Non-pigmented ciliary epithelial cell (primary cell): ENCODE results near the gene BCL2L1.

ENCODE experiments used
- DNase-seq: peaks from one replicate; pipeline ENCODE4 v3.0.0-alpha.2; 2010; ENCODE audit warnings: low read depth

BCL2L1 gene

GRCh38 chr20:31691646-31692275, 30.9 kb downstream of the BCL2L1 start:
- DNase-seq = no peak

DNA sequence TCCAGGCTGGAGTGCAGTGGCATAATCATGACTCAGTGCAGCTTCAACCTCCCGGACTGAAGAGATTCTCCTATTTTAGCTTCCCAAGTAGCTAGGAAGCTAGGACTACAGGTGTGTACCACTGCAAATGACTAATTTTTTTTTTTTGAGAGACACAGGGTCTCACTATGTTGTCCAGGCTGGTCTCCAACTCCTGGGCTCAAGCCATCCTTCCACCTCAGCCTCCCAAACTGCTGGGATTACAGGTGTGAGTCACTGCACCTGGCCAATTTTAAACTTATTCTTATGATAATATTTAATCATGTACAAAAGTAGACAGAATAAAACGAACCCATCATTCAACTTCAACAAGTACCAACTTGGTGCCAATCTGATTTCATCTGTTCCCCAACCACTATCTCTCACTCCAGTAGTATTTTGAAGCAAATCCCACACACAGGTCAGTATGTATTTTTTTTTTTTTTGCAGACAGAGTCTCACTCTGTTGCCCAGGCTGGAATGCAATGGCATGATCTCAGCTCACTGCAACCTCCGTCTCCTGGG, 32.5 kb downstream of the BCL2L1 start:
- DNase-seq = no peak

DNA sequence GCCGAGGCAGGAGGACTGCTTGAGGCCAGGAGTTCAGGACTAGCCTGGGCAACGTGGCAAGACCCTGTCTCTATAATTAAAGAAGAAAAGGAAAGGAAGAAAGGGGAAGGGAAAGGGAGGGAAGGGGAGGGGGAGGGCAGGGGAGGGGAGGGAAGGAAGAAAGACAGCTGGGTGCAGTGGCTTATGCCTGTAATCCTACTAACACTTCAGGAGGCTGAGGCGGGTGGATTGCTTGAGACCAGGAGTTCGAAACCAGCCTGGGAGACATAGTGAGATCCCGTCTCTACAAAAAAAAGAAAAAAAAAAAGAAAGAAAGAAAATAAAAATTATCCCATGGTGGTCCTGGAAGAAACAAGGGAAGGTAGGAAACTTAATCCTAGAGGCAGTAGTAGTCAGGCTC, 33.5 kb downstream of the BCL2L1 start:
- DNase-seq = no peak

DNA sequence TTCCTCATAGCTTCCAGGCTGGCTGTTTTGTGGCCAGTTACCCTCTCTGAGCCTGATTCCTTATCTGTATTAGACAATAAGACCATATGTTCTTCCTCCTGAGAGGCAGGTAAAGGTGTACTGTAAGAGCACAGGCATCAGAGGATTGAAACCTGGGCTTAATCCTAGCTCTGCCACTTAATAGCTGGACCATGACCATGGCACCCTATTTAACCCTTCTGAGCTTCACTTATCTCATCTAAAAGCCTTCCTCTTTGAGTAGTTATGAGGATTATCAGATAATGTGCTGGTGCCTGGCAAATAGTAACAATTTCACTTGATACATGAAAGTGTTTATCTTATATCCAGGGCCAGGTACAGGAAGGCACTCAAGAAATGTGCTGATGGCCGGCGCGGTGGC, 34.9 kb downstream of the BCL2L1 start:
- no peak for DNase-seq

GRCh38 chr20:31685853-31686643, 36.6 kb downstream of the BCL2L1 start:
- DNase-seq = no peak

DNA sequence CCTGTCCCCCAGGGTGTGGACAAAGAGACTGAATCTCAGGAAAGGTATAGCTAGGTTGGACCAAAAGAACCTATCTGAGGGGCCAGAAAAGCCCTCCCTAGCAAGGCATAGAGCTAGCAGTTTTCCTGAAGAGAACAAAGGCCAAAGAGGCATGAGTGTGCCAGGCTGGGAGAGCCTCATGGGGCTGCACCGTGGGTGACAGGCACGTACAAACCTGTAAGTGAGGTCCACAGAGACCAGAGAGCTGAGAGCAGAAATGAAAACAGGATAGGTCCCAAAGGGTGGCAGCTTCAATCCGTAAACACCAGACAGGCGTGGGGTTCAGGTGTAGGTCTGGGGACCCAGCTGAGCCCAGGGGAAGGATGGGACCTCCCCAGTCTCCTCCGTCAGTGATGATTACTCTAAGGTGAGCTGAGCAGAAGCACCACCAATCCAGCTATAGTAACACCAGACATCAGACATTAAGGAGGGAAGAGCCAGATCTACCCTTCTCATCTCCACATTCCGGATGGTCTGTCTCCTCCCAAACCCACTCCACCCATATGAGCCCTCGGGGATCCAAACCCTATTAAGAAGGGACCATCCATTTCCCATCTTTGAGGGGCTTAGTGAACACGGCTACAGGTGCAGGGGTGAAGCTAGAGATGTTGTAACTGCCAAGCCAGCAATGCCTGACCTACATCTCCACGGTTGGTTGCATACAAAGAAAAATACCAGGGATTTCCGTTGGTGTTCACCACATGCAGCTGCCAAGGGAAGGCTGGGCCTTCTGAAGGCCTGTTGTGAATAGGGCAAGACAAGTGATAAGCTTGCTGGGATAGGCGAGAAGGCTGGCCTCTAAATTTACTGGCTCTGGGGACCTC, 38.3 kb downstream of the BCL2L1 start:
- DNase-seq = no peak

DNA sequence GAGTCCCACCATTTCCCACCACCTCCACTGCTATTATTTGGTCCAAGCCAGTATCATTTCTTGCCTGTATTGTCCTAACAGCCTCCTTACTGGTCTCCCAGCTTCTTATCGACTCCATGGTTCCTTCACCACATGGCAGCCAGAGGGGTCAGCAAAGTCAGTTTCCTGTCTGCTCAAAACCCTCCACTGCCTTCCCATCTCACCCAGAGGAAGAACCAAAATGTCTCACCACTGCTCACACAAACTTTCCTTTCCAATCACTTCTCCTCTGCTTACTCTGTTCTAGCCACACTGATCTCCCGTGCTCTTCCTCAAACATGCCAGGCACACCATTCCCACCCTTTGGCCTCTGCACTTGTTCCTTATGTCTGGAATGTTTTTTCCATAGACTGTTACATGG, 39.7 kb downstream of the BCL2L1 start:
- no peak for DNase-seq

GRCh38 chr20:31682352-31682751, 40.3 kb downstream of the BCL2L1 start:
- DNase-seq = no peak

DNA sequence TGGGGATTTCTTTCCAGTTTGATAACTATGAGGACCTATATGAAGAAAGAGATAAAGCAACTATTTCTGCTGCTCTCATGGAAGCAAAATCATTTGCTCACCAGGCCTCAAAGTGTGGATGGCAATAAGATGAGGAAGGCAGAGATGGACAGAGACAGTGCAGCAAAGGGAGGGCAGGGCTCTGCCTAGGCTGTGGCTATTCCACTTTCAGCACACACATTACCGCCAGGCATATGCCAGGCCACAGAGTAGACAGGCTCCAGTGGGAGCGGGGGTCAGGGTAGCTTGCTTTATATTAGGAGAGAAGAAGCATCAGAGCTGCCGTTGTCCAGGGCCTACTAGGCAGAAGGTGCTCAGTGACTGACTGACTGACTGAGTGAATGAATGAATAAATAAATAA, 40.9 kb downstream of the BCL2L1 start:
- no peak for DNase-seq

- DNase-seq = no peak
Measured at GRCh38 chr20:31681128-31681727, 41.4 kb downstream of the BCL2L1 start.

GRCh38 chr20:31680286-31681127, 42.2 kb downstream of the BCL2L1 start:
- DNase-seq = no peak

DNA sequence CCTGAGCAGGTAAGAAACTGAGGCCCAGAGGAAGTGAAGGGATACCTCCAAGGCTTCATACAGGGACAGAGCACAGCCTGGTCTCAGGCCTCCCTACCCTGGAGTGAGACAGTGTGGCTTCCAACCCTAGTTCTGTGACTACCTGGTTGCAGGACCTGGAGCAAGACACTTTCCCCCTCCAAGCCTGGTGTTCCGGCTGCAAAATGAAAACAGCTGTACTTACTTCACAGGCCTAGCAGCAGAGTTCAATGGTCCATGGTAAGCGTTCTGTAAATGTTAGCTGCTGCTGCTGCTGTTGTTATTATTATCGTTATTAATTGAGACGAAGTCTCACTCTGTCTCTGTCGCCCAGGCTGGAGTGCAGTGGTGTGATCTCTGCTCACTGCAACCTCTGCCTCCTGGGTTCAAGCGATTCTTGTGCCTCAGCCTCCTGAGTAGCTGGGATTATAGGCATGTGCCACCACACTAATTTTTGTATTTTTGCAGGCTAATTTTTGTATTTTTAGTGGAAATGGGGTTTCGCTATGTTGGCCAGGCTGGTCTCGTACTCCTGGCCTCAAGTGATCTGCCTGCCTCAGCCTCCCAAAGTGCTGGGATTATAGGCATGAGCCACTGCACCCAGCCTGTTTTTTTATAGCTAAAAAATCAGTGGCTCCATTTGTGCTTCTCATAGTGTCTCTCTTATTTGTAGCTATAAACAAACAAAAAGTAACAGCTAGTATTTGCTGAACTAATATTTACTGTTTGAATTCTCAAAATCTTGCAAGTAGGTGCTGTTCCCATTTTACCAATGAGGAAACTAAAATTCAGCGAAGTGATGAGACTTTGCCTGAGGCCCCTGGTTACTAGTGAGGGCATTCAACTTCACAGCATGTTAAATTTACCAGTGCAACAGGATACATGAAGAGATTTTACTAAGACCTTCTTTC, 43.0 kb downstream of the BCL2L1 start:
- no peak for DNase-seq

DNA sequence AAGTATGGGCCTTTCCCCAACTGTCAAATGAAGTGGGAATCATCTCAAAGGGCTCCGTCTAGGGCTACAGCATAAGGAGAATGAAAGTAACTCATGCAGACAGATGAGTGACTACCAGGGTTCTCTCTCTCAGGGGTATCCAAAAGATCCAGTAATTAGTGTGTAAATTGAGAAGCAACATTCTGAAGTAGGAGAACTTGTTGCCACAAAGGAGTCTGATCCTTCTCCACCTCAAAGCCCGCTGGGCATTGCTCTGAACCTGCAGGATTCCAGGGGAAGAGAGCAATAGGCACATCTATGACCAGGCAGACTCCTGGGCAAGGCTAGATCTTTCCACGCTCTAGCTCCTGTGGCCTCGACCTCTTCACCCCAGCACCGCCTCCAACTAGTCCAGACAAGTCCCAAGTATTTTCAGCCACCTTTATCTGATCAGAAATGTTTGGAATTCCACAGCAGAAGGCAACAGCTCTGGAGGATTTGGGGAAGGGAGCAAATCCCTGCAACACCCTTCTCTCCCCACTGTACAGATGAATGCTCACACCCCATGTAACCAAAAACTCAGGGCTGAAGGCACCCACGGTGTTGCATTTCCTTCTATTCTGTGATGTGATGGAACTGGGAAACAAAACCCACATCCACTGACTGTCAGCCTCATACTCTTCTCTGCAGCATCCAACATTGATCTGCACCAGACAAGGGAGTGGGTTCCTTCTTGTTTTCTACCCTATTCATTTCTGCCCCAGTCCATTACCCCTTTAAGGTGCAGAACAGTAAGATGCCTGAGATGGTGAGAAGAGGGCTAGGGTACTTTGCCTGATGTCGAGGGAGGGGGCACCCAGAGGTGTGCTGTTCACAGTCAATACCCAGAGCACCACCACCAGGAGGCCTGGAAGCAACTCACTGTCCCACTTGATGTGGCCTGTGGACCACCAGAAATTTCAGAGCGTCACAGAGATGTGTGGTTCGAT, 44.0 kb downstream of the BCL2L1 start:
- no peak for DNase-seq

- DNase-seq = no peak
Measured at GRCh38 chr20:31677553-31678260, 45.0 kb downstream of the BCL2L1 start.

DNA sequence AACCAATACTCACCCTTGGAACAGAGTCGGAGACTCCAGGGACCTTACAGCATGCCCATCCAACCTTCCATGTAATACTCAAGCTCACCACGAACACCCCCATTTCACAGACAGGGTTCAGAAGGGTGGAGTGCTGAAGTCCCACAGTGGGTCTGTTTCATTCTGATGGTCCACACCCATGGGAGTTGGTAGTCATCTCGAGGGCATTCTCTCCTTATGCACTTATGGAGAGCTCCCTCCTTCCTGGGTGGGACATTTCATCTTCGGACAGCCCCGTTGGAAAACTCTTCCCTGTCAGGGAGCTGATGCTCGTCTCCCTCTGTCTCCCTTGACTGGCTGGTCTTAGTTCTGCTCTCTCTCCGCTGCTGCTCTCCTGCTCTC, 46.1 kb downstream of the BCL2L1 start:
- no peak for DNase-seq

DNA sequence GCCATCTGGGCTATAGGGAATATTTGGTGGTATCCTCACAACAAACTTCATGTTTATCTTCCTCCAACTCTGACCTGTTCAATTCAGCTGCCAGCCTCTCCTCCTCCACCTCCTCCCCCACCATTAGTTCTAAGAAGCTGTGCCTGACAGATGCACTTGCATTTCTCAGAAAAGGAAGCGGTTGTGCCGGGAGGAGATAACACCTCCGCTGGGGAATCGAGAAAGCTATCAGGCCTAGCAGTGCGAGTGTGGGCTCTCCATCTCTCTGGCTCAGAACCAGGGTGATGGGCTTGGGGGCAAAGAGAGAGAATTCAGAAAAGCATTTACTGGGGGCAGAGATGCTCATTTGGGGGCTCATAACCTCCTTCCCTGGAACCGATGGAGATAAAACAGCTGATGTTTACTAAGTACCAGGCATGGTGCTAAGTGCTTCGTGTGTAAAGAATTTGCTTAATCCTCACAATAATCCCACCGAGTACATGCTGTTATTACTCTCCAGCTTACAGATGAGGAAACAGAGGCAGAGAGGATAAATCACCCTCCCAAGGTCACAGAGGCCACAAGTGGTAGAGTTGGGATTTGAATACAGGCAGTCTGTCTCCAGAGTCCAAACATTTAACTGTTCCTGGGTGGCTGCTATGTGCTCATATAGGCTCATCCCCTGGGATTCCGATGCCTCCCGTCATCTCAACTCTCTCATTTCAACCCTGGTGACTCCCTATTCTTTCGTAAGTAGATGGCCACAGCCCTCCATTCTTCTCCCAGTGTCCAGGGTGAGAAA, 46.6 kb downstream of the BCL2L1 start:
- no peak for DNase-seq
